ENCODE measurements around the gene CNTD1.

The CNTD1 gene

DNA sequence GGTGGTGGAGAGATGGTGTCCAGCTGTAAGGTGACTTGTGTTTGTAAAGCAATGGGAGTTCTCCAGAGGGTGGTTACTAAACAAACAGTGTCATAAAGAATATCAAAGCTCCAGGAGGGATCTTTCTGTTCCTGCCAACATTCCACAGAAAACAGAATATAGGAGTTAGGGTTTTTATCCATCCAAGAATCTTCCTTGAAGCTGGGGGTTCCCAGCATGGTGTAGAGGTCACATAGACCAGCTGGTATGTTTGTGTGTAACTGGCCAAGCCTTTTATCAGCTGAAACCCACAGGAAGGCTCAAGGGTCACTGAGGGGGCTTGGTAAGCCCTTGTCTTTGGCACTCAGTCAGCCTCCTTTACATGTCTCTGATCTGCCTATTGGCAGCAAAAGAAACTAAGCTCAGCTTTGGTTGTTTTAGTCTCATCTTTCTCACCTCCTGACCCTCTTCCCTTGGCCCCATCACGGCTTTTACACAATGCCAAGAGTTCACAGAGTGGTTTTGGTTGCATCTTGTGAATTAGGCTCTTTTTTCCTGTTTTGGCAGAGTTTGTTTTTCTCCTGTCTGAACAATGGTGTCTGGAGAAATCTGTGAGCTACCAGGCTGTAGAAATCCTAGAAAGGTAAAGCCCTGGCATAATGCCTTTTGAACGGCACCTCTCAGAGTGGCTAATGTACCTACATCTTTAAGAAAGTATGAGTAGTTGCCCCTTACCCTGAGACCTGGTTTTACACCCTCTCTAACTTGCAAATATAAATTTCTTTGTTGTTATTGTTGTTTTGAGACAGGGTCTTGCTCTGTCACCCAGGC lies 4.6 kb downstream of the CNTD1 start:
- DNase-seq (ENCODE audit: low read depth), result no peak

DNA sequence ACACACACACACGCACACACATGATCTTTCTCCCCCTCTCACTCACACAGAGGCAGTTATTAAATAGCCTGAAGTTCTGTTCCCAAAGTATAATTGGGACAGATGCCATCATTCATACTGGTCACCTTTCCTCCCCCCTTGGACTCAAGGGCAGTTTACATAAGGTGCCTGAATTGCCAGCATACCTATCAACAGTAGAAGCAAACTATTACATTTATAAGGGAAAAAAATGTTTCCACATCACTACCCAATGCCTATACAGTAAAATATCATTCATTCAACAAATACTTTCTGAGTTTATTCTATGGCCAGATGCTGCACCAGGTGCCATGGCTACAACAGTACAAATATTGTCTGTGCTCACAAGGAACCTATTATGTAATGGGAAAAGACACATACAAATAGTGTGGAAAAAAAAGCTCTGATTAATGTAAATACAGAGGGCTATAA lies 6.3 kb downstream of the CNTD1 start:
- no peak for DNase-seq (ENCODE audit: low read depth)

DNA sequence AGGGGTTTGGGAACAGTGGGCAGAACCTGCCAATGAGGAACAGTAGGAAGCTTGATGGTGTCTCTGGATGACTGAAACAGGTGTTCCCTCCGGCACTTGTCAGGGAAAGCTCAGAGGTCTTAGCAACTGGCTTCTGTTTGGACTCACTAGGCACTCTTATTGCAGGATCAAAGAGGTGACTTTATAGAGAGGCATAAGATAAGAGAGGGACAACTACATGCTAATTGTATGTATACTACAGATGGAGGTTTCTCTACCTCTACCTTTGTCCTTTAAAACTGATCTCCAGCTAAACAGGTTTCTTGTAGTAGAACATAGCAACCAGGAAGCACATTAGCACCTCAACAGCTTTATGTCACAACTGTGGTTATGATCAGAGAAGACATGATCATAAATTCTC lies 7.6 kb downstream of the CNTD1 start:
- no peak for DNase-seq (ENCODE audit: low read depth)

DNA sequence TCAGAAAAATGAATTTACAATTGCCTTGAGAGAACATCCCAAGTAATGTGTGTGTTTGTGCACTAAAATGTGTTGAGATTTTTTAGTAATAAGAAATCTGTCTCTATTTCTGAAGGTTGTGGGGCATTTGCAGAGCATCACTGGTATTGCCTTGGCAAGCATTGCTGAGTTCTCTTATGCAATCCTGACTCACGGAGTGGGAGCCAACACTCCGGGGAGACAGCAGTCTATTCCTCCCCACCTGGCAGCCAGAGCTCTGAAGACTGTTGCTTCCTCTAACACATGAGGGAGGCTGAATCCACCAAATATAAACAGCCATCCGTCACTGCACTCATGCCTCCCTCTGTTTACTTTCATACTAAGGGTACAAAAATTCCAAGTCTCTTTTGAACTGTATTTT lies 10.6 kb downstream of the CNTD1 start:
- DNase-seq (ENCODE audit: low read depth), result no peak

DNA sequence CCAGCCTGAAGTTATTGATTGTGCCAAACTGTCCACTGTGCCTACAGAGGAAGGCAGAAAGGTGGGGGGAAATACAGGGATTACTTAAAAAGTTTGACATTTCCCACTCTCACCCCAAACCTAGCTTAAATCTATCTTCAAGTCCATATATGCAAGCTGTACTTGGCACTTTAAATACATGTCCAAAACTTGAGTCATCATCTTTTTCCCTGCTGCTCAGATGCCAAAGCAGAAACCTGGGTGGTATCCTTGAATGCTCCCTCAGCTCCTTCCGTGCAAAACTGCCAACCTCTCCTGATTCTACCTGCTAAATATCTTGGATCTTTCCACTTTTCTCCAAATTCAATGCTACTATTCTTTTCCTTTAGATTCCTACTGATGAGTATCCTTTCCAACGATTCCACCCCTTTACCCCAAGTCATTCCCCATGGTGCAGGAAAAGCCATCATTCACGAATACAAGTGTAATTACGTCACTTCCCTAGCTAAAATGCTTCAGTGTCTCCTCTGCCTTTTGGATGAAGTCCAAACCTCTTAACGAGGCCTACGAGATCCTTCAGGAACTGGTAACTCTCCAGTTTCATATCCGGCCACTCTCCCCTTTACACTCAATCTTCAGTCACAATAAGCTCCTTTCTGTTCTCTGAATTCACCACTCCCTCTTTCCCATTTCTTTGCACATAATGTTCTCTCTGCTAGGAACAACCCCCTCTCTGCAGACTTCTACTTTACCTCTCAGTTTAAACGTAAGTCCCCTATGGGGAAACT lies 16.2 kb downstream of the CNTD1 start:
- DNase-seq (ENCODE audit: low read depth), result no peak

DNA sequence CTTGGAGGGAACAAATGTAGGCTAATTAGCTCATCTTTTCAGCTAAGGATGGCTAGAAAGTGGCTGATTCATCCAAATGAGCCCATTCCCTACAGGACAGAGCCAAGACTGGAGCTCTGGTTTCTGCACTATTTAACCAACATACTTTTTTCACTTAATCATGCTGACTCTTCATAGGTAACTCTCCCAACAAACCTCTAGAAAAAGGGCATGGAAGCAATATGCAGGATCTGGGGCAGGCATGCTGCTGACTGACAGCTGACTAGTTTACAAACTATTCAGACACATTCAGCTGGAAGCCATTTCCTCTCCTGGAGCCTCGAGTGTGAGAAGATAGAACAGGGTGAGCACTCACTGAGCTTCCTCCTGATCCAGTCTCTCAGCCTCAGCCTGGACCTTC lies 19.2 kb downstream of the CNTD1 start:
- no peak for DNase-seq (ENCODE audit: low read depth)

DNA sequence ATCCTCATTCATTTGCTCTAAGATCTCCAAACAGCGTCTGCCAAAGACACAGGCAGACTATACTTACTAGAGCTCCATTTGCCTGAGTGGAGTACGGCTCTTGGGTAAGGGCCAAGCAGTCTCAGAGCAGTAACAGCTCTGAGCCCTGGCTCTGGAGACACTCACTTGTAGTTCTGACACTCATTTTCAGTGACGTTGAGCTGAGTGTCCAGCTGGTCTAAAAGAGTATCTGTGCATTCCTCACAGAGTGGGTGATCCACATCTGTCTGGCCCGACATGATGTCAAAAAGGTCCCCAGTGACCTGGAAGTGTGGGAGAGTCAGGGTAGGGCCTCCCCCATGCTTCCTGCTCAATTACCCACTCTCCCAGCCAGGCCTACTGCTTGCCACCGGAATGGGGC lies 19.7 kb downstream of the CNTD1 start:
- no peak for DNase-seq (ENCODE audit: low read depth)

DNA sequence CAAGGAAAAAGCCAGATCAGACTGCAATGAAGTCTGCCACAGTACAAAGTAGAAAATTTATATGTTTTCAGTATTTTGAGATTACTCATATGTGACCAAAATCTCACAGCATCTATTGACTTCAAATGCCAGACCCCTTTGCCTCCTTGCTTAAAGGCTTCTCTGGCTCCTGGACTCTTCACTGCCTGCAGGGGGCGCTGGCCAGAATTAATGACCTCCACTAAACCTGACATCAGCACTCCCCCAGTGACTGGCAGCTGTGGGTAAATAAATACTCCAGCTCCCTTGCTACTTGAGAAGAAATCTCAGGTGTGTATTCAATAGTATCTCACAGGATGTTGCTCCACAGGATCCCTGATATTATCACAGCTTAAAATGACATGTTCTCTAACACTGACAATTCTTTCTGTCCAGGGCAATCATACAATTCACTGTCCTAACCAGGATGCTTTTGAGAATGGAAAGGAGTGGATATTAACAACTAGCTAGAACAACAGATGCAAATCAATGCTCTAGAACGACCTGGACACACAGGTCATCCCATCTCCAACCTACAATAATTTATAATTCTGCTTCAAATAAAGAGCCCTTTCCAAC lies 21.4 kb downstream of the CNTD1 start:
- DNase-seq (ENCODE audit: low read depth), result peak; percentile 51

DNA sequence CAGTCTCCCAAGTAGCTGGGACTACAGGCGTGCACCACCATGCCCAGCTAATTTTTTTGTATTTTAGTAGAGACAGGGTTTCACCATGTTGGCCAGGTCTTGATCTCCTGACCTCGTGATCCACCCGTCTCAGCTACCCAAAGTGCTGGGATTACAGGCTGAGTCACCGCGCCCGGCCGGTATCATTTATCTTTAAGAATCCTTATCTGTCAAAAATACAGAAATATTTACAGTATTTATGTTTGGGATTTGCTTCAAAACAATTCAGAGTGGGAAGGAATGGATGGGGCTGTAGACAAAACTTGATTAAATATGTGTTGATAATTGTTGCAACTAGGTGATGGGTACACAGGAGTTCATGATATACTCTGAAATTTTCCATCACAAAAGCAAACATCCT lies 22.5 kb downstream of the CNTD1 start:
- no peak for DNase-seq (ENCODE audit: low read depth)

DNA sequence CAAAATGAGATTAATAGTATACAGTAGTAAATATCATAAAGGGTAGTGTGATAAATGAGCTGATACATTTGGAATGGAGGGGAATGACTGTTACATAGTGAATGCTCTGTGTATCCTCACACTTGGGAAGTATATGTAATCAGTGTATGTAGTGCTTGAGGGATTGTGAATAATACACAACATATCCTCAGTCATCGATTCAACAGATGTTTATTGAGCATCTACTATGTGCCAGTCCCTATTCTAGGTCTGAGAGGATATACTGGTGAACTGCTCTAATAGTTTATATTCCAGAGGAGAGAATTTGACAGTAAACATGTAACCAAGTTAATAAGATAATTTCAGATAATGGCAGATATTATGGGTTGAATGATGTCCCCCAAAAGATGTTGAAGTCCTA lies 28.8 kb downstream of the CNTD1 start:
- no peak for DNase-seq (ENCODE audit: low read depth)

DNA sequence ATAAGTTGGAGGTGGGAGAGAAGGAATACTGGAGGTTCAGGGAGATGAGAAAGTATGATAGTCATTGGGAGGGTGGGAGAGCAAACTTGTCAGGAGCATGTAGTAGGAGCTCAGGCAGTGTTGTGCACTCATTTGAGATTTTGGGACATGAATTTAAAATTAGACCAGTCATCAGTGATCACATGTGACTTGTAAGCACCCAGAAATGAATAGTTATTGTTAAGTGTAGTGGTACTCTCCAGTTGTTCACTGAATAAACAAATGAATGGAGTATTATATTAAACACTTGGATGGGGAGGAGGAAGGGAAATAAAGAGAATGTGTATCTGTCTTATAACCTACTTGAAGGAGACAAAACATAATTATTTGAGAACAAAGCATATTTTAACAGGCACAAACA lies 32.3 kb downstream of the CNTD1 start:
- DNase-seq (ENCODE audit: low read depth), result no peak

DNA sequence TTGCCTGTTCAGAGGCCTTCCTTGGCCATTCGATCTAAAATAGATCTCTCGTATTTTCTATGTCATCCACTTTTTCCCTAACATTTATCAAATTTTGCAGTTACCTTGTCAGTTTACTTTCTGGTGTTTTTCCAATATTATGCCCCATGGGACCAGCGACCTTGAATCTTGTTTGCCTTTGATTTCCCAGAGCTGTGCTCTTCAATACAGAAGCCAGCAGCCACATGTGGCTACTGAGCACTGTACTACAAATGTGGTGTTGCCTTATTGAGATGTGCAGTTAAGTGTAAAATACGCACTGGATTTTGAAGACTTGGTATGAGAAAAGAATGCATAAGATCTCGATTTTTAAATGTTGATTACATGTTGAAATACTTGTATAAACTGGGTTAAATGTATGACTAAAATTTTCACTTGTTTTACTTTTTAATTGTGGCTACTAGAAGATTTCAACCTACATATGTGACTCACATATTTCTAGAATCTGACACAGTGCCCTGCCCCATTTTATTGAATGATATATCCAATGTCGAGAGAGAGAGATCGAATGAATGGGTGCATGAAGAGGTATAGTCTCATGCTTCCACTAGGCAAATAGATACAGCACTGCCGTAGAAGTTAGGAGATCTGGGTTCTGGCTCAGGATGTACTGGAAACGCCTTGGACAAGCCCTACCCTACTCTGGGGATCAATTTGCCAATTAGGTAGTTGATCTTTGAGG lies 33.7 kb downstream of the CNTD1 start:
- DNase-seq (ENCODE audit: low read depth), result no peak

DNA sequence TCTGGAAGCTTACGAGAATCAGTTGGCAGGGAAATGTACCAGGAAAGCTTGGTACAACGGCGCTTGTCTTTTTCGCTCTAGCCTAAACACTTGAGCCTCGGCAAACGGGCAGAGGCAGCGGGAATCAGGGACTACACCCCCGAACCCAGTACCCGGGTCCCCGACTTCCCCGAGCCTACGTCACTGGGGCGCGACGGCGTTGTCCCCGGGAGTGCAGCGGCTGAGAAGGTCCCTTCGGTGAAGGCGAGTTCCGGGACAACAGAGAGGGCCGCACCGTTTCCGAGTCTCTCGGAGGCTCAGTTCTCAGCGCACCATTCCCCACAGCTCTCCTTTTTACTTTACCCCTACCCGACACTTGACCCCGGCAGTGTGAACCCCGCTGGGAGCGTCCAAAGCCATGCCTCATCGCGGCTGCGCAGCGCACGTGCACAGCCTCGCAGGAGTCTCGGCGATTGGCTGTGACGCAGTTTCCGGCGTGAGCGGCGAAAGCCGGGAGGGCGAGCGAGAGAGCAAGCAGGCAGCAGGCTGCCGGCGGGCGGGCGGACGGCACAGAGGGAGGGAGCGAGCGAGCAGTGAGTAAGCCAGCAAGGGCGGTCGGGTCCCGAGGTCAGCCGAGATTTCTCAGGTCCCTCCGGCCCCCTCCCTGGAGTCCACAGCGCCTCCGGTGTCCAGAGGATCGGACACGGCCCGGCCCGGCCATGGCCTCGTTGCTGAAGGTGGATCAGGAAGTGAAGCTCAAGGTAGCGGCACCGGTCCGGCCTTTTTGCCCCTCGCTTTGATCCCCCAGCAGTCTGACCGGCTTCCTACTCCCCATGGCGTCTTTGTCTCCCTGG lies 34.5 kb downstream of the CNTD1 start, which contains the start of gene PSME3:
PSME3 (plus strand) TSS at position 464 of the 833 bp plus-strand sequence; CDS start at position 699, 235 bp downstream.
- DNase-seq (ENCODE audit: low read depth), result peak; percentile 84

DNA sequence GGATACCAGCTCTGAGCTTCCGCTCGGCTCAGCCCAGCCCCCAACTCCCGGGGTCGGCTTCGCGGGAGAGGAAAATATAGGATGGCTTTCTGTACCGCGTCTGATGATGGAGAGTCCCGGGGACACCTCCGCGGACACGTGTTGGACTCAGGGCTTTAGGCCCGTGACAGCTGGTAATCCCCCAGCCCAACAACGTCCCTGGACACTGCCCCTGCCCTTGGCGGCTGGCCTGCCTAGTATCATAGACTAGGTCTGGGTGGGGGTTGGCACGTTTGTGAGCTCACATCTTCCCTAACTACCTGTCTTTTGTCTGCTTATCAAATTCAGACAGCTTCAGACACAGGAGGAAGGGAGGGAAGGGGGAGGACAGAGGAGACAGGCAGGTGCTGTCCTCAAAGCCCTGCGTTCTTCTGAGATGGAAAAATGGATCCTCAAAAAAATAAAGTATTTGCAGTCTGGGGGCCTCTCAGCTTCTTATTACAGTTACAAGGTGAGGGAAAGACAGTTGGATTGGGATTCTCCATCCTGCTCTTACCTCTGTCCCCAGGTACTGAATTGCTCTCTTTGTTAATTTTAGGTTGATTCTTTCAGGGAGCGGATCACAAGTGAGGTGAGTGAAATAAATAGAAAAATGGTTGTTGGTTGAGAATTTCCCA lies 35.2 kb downstream of the CNTD1 start:
- no peak for DNase-seq (ENCODE audit: low read depth)

DNA sequence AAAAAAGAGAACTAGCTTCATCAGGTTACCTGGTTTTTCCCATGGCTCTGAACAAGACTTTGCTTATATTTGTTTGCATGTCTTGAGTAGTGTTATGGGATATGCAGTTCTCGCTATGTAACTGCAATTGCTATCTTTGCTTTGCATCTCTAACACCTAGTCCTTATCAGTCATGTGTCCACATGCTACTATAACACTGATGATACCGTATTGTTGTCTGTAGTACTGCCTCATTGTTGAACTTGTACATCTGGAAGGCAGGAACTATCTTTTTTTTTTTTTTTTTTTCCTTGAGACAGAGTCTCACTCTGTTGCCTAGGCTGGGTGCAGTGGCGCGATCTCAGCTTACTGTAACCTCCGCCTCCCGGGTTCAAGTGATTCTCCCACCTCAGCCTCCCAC lies 37.1 kb downstream of the CNTD1 start:
- DNase-seq (ENCODE audit: low read depth), result no peak

DNA sequence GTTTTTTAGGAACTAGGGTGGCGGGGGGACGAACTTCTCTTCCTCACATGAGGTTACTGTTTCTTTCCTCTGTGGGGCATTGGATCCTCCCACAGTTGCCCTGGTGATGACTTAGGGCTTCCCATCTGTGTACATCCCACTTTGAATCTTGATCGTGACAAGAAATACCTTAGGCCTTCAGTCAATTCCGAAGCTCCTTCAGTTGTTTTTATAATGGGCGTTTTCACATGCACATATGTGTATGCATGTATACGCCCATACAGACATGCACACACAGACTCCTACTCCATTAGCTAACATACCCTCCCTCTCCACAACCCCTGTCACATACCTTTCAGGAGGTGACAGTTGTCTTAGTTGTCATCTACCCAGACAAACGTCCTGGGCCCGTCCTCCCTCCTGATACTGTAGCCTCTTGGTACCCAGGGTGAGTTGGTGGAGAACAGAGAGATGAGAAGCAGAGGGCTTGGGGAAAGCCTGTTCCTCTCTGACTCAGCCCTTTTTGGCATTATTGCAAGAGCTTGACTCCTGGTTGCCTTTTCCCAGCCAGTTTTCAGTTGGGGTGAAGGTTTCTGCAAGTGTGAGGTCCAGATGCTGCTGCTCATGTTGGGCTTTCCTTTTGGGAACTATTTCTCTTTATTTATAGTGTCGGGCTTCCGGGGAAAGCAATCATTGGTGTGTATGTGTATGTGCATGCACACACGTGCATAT lies 43.5 kb downstream of the CNTD1 start:
- no peak for DNase-seq (ENCODE audit: low read depth)

DNA sequence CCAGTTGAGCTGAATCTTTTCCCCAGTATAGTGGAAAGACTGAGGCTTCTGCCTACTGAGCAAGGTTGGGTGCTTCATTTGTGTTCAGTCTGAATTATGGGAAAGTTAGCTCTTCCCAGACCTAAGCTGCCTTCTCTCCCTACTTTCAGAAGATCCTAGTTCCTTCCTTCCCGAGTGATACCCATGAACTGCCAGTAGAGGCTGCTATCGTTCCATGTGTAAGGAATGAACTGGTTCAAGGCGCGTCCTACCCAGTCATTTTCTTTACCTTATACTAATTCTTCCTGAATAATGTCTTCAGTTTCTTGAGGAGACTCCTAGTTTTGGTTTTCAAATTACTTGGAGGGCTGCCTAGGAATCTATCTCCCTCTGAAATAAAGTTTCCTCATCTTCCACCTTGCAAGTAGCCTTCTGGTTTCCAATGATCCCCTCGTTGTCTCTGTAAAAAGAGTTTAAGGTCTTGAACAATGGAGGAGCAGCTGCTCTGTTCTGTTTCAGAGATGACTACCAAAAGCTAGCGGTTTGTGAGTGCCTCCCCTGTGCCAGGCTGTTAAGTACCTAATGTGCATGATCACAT lies 44.8 kb downstream of the CNTD1 start:
- DNase-seq (ENCODE audit: low read depth), result no peak

DNA sequence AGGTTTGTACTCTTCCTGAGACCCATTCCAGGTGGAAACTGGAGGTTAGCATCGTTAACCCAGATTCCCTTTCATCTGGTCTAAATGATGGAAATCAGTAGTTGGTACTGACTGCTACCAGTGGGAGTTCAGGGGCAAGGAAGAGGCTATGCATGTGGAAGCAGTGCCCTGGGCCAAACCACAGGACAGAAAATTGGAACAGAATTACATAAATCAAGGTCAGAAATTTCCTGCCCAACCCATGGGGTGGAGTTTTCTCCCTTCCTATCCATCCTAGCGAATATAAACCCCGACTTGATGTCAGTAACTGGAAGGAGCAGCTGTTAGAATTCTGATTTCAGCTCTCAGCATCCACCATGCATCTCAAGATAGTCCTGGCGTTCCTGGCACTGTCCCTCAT lies 45.6 kb downstream of the CNTD1 start, which contains the start of gene AOC2:
AOC2 (plus strand) TSS at position 310 of the 400 bp plus-strand sequence; CDS start at position 357, 47 bp downstream.
- DNase-seq (ENCODE audit: low read depth), result no peak

DNA sequence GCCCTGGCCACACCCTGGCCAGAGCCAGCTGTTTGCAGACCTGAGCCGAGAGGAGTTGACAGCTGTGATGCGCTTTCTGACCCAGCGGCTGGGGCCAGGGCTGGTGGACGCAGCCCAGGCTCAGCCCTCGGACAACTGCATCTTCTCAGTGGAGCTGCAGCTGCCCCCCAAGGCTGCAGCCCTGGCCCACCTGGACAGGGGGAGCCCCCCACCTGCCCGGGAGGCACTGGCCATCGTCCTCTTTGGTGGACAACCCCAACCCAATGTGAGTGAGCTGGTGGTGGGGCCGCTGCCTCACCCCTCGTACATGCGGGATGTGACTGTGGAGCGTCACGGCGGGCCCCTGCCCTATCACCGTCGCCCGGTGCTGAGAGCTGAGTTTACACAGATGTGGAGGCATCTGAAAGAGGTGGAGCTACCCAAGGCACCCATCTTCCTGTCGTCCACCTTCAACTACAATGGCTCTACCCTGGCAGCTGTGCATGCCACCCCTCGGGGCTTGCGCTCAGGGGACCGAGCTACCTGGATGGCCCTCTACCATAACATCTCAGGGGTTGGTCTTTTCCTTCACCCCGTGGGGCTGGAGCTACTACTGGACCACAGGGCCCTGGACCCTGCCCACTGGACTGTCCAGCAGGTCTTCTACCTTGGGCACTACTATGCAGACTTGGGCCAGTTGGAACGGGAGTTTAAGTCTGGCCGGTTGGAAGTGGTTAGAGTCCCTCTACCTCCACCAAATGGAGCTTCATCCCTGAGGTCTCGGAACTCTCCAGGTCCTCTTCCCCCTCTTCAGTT lies 46.3 kb downstream of the CNTD1 start:
- no peak for DNase-seq (ENCODE audit: low read depth)

Data from stimulated activated CD8-positive, alpha-beta memory T cell treated with anti-CD3 and anti-CD28 coated beads, Interleukin-4, amount 100 ng/mL, for 24 hours (primary cell).